ENCODE data around the gene STING1. TPM values are rescaled to one million over a fixed set of nuclear protein-coding genes. Genes with fewer than 3 reads are reported as not detected.

The STING1 gene
- total and polyA plus RNA-seq, 7 experiments from 2014 or later: 84.6 to 213 (median 130) TPM

DNA sequence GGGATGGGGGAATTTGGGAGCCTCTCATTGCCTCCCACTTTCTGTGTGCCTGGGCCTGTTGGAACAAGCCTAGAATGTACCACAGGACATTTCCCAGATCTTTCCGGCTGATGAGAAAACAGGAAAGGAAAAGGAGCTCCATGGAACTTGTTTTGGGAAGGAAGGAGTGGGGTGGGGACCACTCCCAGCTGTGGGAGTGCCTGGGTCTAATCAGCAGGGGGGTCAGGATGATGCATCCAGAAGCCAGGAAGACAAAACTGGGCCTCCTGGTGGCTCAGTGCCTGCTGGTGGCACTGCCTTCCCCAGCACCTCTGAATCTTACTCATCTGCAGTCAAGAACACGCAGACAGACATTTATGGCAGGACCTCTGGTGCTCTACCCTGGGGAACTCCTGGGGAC lies 9.0 kb downstream of the STING1 start:
- CTCF ChIA-PET: interaction anchor here (0.6 to 1.5 kb wide), 3 partner anchors 9 to 51 kb away, joined by 4 to 5 read pairs (median 4); partner anchors contain the start of gene STING1
- Histone ChIP-seq H3K4me3 (ENCODE audit: low read length) (no peak overlapping the region), H3K27ac (ENCODE audit: low read depth, low read length) (peak overlapping the region; percentile 64), H3K36me3 (ENCODE audit: control insufficient read depth in 2 of 3, insufficient read depth in 3 of 3, low read length in 3 of 3) (peaks cover 0 to 28% (median 11%) of the 10 kb centered on the region in 3 experiments), H3K4me1 (ENCODE audit: control insufficient read depth in 2 of 2, insufficient read depth in 2 of 2, low read length in 2 of 2) (peaks cover 37 to 81% of the 10 kb centered on the region in 2 donors), H3K27me3 (ENCODE audit: control insufficient read depth in 2 of 2, insufficient read depth in 2 of 2, low read length in 2 of 2) (no peaks in the 10 kb centered on the region), H3K9me3 (ENCODE audit: control insufficient read depth in 2 of 3, low read length in 3 of 3) (no peaks in the 10 kb centered on the region)
- ATAC-seq: no peak
- Mint-ChIP-seq H3K27ac (peak overlapping the region; percentile 63 to 98 (median 87)), H3K27me3 (no peaks in the 10 kb centered on the region), H3K9me3 (no peaks in the 10 kb centered on the region), H3K4me3 (peak overlapping the region in 5 of 10 donors; percentile 12 to 97 (median 27)), H3K36me3 (peaks cover 0 to 22% (median 16%) of the 10 kb centered on the region in 5 donors), H3K4me1 (peaks cover 62 to 98% (median 88%) of the 10 kb centered on the region in 7 donors)
- intact Hi-C loops (cut with micrococcal nuclease): loop anchor here (2.0 to 5.0 kb wide), 2 partner anchors 15 to 39 kb away; no protein-coding TSS in a partner anchor
- DNase-seq: no peak
- POLR2A ChIA-PET: interaction anchor here (0.8 to 8.4 kb wide), 8 partner anchors 9 to 55 kb away, joined by 3 to 83 read pairs (median 6); partner anchors contain the start of genes DNAJC18, ECSCR and STING1

GRCh38 chr5:139473105-139473504 lies 9.5 kb downstream of the STING1 start:
- H3K9me3 ChIP-seq (ENCODE audit: control insufficient read depth in 2 of 3, low read length in 3 of 3): no peaks in the 10 kb centered on the region
- Mint-ChIP-seq H3K9me3 (no peaks in the 10 kb centered on the region), H3K27me3 (no peaks in the 10 kb centered on the region), H3K4me3 (peak overlapping the region in 6 of 10 donors; percentile 7 to 97 (median 54)), H3K4me1 (peaks cover 65 to 98% (median 88%) of the 10 kb centered on the region in 7 donors), H3K36me3 (peaks cover 0 to 21% (median 13%) of the 10 kb centered on the region in 5 donors), H3K27ac (peak overlapping the region; percentile 63 to 98 (median 87))
- no peak for ATAC-seq
- no peak for DNase-seq
- no peaks in the 10 kb centered on the region for H3K27me3 ChIP-seq (ENCODE audit: control insufficient read depth in 2 of 2, insufficient read depth in 2 of 2, low read length in 2 of 2)
- ChIA-PET CTCF (interaction anchor here (0.8 to 1.5 kb wide), 3 partner anchors 39 to 51 kb away, joined by 3 to 5 read pairs (median 4); no protein-coding TSS in a partner anchor), POLR2A (interaction anchor here (1.4 to 8.4 kb wide), 6 partner anchors 9 to 54 kb away, joined by 4 to 83 read pairs (median 10); partner anchors contain the start of genes DNAJC18, ECSCR and STING1)
- peaks cover 34 to 80% of the 10 kb centered on the region in 2 donors for H3K4me1 ChIP-seq (ENCODE audit: control insufficient read depth in 2 of 2, insufficient read depth in 2 of 2, low read length in 2 of 2)
- H3K27ac ChIP-seq (ENCODE audit: low read depth, low read length): peak overlapping the region; percentile 64
- intact Hi-C loops (cut with micrococcal nuclease): loop anchor here (2.0 to 5.0 kb wide), 2 partner anchors 14 to 39 kb away; no protein-coding TSS in a partner anchor
- no peak overlapping the region for H3K4me3 ChIP-seq (ENCODE audit: low read length)
- peaks cover 0 to 23% (median 10%) of the 10 kb centered on the region in 3 experiments for H3K36me3 ChIP-seq (ENCODE audit: control insufficient read depth in 2 of 3, insufficient read depth in 3 of 3, low read length in 3 of 3)

- no peak overlapping the region for H3K4me3 ChIP-seq (ENCODE audit: low read length)
Measured at GRCh38 chr5:139472386-139473030, 10.1 kb downstream of the STING1 start.

DNA sequence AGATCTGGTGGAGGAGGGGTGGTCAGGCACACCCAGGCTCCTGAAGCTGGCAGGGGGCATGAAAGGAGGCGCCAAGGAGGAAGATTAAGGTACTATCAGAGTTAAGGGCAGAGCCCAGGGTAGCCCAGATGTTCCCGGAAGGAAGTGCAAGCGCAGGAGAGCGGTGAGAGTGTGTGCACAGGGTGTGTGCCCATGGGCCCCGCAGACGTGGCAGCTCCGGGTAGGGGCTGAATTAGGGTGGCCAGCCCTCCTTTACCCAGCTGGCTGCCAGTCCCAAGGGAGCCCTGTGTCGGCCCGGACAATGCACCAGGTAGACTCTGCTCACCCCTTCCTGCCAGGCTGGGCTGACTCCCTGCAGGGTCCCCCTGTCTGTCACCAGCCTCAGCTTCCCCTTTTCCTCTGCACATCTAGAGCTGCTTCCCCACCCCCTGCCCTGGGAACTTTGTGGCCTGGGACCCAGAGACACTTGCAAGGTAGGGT lies 11.7 kb downstream of the STING1 start, which contains the start of gene SMIM33:
TSS of gene SMIM33 (plus strand) at position 184 of the 480 bp plus-strand sequence. CDS start at position 302, 118 bp downstream.
- H3K9me3 ChIP-seq (ENCODE audit: control insufficient read depth in 2 of 3, low read length in 3 of 3): no peaks in the 10 kb centered on the region
- H3K36me3 Mint-ChIP-seq: peaks cover 0 to 13% (median 9%) of the 10 kb centered on the region in 5 donors
- H3K27me3 ChIP-seq (ENCODE audit: control insufficient read depth in 2 of 2, insufficient read depth in 2 of 2, low read length in 2 of 2): no peaks in the 10 kb centered on the region
- peak within 1 kb of the TSS; percentile 64 for H3K27ac ChIP-seq (ENCODE audit: low read depth, low read length)
- intact Hi-C loops (cut with micrococcal nuclease): loop anchor here (1.0 to 5.0 kb wide), 3 partner anchors 13 to 41 kb away; partner anchors contain the start of gene DNAJC18 (in 1 of the 2)
- ATAC-seq (peak; percentile 66), DNase-seq (peak in 6 of 9 donors; percentile 27 to 50 (median 48))
- peaks cover 30 to 74% of the 10 kb centered on the region in 2 donors for H3K4me1 ChIP-seq (ENCODE audit: control insufficient read depth in 2 of 2, insufficient read depth in 2 of 2, low read length in 2 of 2)
- H3K36me3 ChIP-seq (ENCODE audit: control insufficient read depth in 2 of 3, insufficient read depth in 3 of 3, low read length in 3 of 3): peaks cover 0 to 2% (median 0%) of the 10 kb centered on the region in 3 experiments
- peaks cover 64 to 78% (median 76%) of the 10 kb centered on the region in 7 donors for H3K4me1 Mint-ChIP-seq
- POLR2A ChIA-PET: interaction anchor here (0.6 to 8.4 kb wide), 13 partner anchors 11 to 90 kb away, joined by 3 to 83 read pairs (median 5); partner anchors contain the start of genes DNAJC18, SPATA24, STING1 and UBE2D2
- CTCF ChIA-PET: interaction anchor here (0.6 to 1.8 kb wide), 8 partner anchors 9 to 46 kb away, joined by 3 to 7 read pairs (median 4); partner anchors contain the start of genes ECSCR and STING1
- no peaks in the 10 kb centered on the region for H3K27me3 Mint-ChIP-seq
- H3K4me3 ChIP-seq (ENCODE audit: low read length): peak within 1 kb of the TSS; percentile 53
- peak within 1 kb of the TSS; percentile 71 to 97 (median 90) for H3K4me3 Mint-ChIP-seq
- H3K27ac Mint-ChIP-seq: peak within 1 kb of the TSS; percentile 63 to 98 (median 94)
- H3K9me3 Mint-ChIP-seq: no peaks in the 10 kb centered on the region

More at GRCh38 chr5:139472386-139473030, 10.1 kb downstream of the STING1 start:
- ATAC-seq (no peak), DNase-seq (no peak)
- Mint-ChIP-seq H3K9me3 (no peaks in the 10 kb centered on the region), H3K27ac (peak overlapping the region; percentile 63 to 98 (median 91)), H3K36me3 (peaks cover 0 to 17% (median 11%) of the 10 kb centered on the region in 5 donors), H3K4me3 (peak overlapping the region; percentile 58 to 97 (median 88)), H3K27me3 (no peaks in the 10 kb centered on the region), H3K4me1 (peaks cover 65 to 92% (median 82%) of the 10 kb centered on the region in 7 donors)
- intact Hi-C loops (cut with micrococcal nuclease): loop anchor here (1.0 to 5.0 kb wide), 3 partner anchors 10 to 40 kb away; partner anchors contain the start of gene STING1 (in 1 of the 2)
- H3K36me3 ChIP-seq (ENCODE audit: control insufficient read depth in 2 of 3, insufficient read depth in 3 of 3, low read length in 3 of 3): peaks cover 0 to 17% (median 4%) of the 10 kb centered on the region in 3 experiments
- ChIA-PET POLR2A (interaction anchor here (1.4 to 8.4 kb wide), 6 partner anchors 10 to 54 kb away, joined by 4 to 83 read pairs (median 10); partner anchors contain the start of genes DNAJC18, ECSCR and STING1), CTCF (interaction anchor here (1.0 to 1.5 kb wide), 2 partner anchors 40 to 42 kb away, joined by 3 to 5 read pairs; no protein-coding TSS in a partner anchor)
- H3K9me3 ChIP-seq (ENCODE audit: control insufficient read depth in 2 of 3, low read length in 3 of 3): no peaks in the 10 kb centered on the region
- H3K27me3 ChIP-seq (ENCODE audit: control insufficient read depth in 2 of 2, insufficient read depth in 2 of 2, low read length in 2 of 2): no peaks in the 10 kb centered on the region
- H3K4me1 ChIP-seq (ENCODE audit: control insufficient read depth in 2 of 2, insufficient read depth in 2 of 2, low read length in 2 of 2): peaks cover 34 to 80% of the 10 kb centered on the region in 2 donors
- H3K27ac ChIP-seq (ENCODE audit: low read depth, low read length): peak overlapping the region; percentile 64

DNA sequence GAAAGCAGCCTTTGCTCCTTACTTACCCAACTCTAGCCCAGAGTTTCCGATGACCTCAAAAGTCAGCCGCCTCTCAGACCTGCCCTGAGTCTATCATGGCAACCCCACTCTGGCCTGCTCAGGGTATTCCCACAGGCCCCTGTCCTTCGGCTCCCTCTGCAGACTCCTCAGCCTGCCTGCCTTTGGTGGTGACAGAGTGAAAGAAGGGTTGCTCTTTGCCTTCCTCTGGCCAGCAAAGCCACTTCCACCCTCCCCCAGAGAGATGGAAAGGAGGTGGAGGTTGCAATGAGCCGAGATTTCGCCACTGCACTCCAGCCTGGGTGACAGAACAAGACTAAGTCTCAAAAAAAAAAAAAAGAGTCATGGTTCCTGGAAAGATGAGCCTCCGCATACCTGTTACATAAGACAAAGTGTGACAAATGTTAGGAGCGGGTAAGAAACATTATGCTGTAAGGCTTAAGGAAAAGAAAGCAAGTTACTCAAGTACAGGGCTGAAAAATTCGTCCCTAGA lies 14.1 kb downstream of the STING1 start:
- Mint-ChIP-seq H3K36me3 (peaks cover 0 to under 1% (median 0%) of the 10 kb centered on the region in 5 donors), H3K9me3 (no peaks in the 10 kb centered on the region), H3K27ac (peak overlapping the region in 8 of 9 donors; percentile 51 to 98 (median 81)), H3K4me3 (peak overlapping the region in 9 of 10 donors; percentile 38 to 84 (median 55)), H3K4me1 (peaks cover 44 to 54% (median 53%) of the 10 kb centered on the region in 7 donors), H3K27me3 (no peaks in the 10 kb centered on the region)
- no peak for DNase-seq
- intact Hi-C loops (cut with micrococcal nuclease): no loop called here
- no peaks in the 10 kb centered on the region for H3K9me3 ChIP-seq (ENCODE audit: control insufficient read depth in 2 of 3, low read length in 3 of 3)
- CTCF ChIA-PET: no interaction called here
- no peak overlapping the region for H3K4me3 ChIP-seq (ENCODE audit: low read length)
- POLR2A ChIA-PET: interaction anchor here (0.9 to 8.4 kb wide), 4 partner anchors 9 to 14 kb away, joined by 5 to 83 read pairs (median 12); partner anchors contain the start of gene STING1
- H3K27ac ChIP-seq (ENCODE audit: low read depth, low read length): no peak overlapping the region
- peak; percentile 46 for ATAC-seq
- H3K27me3 ChIP-seq (ENCODE audit: control insufficient read depth in 2 of 2, insufficient read depth in 2 of 2, low read length in 2 of 2): no peaks in the 10 kb centered on the region
- H3K4me1 ChIP-seq (ENCODE audit: control insufficient read depth in 2 of 2, insufficient read depth in 2 of 2, low read length in 2 of 2): peaks cover 17 to 50% of the 10 kb centered on the region in 2 donors
- H3K36me3 ChIP-seq (ENCODE audit: control insufficient read depth in 2 of 3, insufficient read depth in 3 of 3, low read length in 3 of 3): no peaks in the 10 kb centered on the region

All from naive thymus-derived CD4-positive, alpha-beta T cell (primary cell).